Measurements from ENCODE around the gene SCN7A. TPM values are rescaled to one million over a fixed set of nuclear protein-coding genes. Genes with fewer than 3 reads are reported as not detected.

The SCN7A gene
- total RNA-seq, 1 donor from 2014 or later, result 0.36 TPM

DNA sequence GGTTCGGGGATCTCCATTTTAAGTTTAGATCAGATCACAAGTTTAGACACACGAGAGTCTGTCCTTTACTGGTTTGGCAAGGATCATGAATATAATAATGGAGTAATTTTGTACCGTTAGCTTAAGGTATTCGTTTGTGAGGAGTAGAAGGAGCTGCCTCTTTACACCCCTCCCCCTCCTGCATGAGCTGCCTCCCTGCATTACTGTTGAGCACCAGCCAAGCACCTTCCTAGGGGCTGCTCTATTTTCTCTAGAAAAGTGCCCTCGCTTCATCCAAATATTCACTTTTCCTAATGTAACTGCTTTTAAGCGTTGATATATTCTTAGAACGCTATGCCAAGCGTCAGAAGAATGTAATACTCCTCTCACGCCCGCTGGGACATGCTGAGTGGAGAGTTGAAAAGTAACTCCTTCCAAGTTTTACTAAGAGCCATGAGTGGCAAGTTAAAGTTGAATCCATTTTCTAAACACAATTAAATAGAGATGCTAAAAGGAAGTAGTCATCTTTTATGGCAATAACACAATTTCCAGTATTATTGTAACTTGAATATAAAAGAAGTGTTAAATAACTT is 25.4 kb upstream of the SCN7A start:
- no peaks in the 10 kb centered on the region for H3K9me3 Mint-ChIP-seq (ENCODE audit: unreplicated experiment)
- Histone ChIP-seq H3K79me2 (ENCODE audit: insufficient read depth, low read length) (no peaks in the 10 kb centered on the region), H3K4me3 (ENCODE audit: insufficient read depth, low read depth, low read length) (no peak overlapping the region), H3K27me3 (ENCODE audit: insufficient read depth, low read length) (no peaks in the 10 kb centered on the region), H3K9me3 (ENCODE audit: insufficient read depth, low read depth, low read length) (no peaks in the 10 kb centered on the region), H3K4me1 (ENCODE audit: insufficient read depth, low read length) (no peaks in the 10 kb centered on the region), H3K36me3 (ENCODE audit: insufficient read depth, low read length) (no peaks in the 10 kb centered on the region), H2AFZ (ENCODE audit: low read depth, low read length) (no peak overlapping the region), H4K20me1 (ENCODE audit: insufficient read depth, low read length) (no peaks in the 10 kb centered on the region), H3K4me2 (ENCODE audit: low read length) (no peak overlapping the region), H3K27ac (ENCODE audit: low read depth, low read length) (no peak overlapping the region), H3K9ac (ENCODE audit: low read length) (no peak overlapping the region)
- H3K27me3 Mint-ChIP-seq (ENCODE audit: low read depth, unreplicated experiment), result no peaks in the 10 kb centered on the region
- FAIRE-seq, result no peak
- no peaks in the 10 kb centered on the region for H3K36me3 Mint-ChIP-seq (ENCODE audit: low read depth, unreplicated experiment)
- no peak overlapping the region for H3K4me3 Mint-ChIP-seq (ENCODE audit: unreplicated experiment)
- peaks cover 9% of the 10 kb centered on the region for H3K4me1 Mint-ChIP-seq (ENCODE audit: low read depth, unreplicated experiment)
- no peak overlapping the region for H3K27ac Mint-ChIP-seq (ENCODE audit: unreplicated experiment)
- DNase-seq (ENCODE audit: low read depth), result no peak
- TF ChIP-seq, protein P1, sequence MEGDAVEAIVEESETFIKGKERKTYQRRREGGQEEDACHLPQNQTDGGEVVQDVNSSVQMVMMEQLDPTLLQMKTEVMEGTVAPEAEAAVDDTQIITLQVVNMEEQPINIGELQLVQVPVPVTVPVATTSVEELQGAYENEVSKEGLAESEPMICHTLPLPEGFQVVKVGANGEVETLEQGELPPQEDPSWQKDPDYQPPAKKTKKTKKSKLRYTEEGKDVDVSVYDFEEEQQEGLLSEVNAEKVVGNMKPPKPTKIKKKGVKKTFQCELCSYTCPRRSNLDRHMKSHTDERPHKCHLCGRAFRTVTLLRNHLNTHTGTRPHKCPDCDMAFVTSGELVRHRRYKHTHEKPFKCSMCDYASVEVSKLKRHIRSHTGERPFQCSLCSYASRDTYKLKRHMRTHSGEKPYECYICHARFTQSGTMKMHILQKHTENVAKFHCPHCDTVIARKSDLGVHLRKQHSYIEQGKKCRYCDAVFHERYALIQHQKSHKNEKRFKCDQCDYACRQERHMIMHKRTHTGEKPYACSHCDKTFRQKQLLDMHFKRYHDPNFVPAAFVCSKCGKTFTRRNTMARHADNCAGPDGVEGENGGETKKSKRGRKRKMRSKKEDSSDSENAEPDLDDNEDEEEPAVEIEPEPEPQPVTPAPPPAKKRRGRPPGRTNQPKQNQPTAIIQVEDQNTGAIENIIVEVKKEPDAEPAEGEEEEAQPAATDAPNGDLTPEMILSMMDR (IDR thresholded peaks at IDR 0.05; ENCODE audit: insufficient read depth, low read depth, low read length), result no peak
- no peak for TF ChIP-seq EZH2 (IDR thresholded peaks at IDR 0.05; ENCODE audit: insufficient read depth, low read length)

DNA sequence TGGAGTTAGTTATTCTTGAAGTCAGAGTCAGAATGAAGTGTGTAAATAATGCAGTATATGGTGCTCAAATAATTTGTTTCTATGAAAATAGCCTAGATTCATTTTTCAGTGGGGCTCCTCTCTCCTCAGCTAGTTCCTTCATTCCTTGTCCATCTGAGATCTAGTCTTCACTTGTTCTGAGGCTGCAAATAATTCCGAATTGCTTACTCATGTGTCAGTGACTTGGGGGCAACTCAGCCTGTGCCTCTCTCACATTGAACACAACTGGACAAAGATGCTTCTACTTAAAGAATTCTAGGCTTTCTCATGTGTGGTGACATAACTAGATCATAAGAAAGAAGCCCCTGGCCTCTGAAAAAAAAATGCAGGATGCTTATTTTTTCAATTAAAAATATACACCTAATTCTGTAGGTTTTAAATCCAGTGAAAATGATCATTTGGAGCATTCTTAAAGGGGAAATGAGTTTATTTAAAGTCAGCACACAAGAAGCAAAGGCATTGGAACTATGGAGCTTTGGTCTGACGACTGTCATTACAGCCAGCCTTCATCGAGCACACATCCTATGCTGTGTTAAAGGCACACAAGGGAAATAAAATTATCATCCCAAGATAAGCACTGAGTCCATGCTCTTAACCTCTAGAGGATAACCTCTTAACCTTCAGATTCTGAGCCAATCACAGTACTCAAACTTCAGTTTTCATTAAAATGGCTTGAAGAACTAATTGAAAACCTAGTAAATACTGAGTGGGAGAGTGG is 24.8 kb upstream of the SCN7A start:
- no peaks in the 10 kb centered on the region for H3K79me2 ChIP-seq (ENCODE audit: insufficient read depth, low read length)
- H2AFZ ChIP-seq (ENCODE audit: low read depth, low read length), result no peak overlapping the region
- H3K4me3 Mint-ChIP-seq (ENCODE audit: unreplicated experiment), result no peak overlapping the region
- no peaks in the 10 kb centered on the region for H3K27me3 ChIP-seq (ENCODE audit: insufficient read depth, low read length)
- no peaks in the 10 kb centered on the region for H3K9me3 ChIP-seq (ENCODE audit: insufficient read depth, low read depth, low read length)
- peaks cover 9% of the 10 kb centered on the region for H3K4me1 Mint-ChIP-seq (ENCODE audit: low read depth, unreplicated experiment)
- no peaks in the 10 kb centered on the region for H4K20me1 ChIP-seq (ENCODE audit: insufficient read depth, low read length)
- H3K27ac Mint-ChIP-seq (ENCODE audit: unreplicated experiment), result no peak overlapping the region
- no peaks in the 10 kb centered on the region for H3K9me3 Mint-ChIP-seq (ENCODE audit: unreplicated experiment)
- no peak overlapping the region for H3K4me2 ChIP-seq (ENCODE audit: low read length)
- H3K4me1 ChIP-seq (ENCODE audit: insufficient read depth, low read length), result no peaks in the 10 kb centered on the region
- TF ChIP-seq, protein P1 (IDR thresholded peaks at IDR 0.05; ENCODE audit: insufficient read depth, low read depth, low read length), result no peak
- no peak for TF ChIP-seq EZH2 (IDR thresholded peaks at IDR 0.05; ENCODE audit: insufficient read depth, low read length)
- no peaks in the 10 kb centered on the region for H3K36me3 ChIP-seq (ENCODE audit: insufficient read depth, low read length)
- H3K9ac ChIP-seq (ENCODE audit: low read length), result no peak overlapping the region
- DNase-seq (ENCODE audit: low read depth) (no peak), FAIRE-seq (no peak)
- no peak overlapping the region for H3K27ac ChIP-seq (ENCODE audit: low read depth, low read length)
- H3K36me3 Mint-ChIP-seq (ENCODE audit: low read depth, unreplicated experiment), result no peaks in the 10 kb centered on the region
- H3K27me3 Mint-ChIP-seq (ENCODE audit: low read depth, unreplicated experiment), result no peaks in the 10 kb centered on the region
- H3K4me3 ChIP-seq (ENCODE audit: insufficient read depth, low read depth, low read length), result no peak overlapping the region

DNA sequence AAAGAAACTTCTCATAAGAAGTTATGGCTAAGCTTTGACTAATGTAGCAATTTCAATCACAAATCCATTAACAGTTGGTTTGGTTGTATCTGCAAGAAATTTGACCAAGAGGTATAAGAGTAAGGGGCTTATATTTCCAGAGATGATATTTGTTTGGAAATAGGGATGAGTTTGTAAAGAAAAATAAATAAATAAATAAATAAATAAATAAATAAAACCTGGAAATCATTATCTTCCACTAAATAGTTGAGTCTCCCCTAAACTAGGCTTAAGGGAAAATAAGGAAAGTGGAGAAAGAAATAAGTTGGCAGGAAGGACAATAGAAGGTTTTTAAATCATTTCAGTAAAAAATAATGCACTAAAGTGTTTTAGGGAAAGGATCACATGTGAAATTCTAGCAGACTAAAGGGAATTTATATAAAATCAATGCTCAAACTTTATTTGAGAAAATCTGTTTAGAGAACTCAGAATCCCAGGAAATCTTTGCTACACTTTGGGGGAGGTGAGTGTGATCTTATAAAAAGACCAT is 23.5 kb upstream of the SCN7A start:
- TF ChIP-seq, protein P1 (IDR thresholded peaks at IDR 0.05; ENCODE audit: insufficient read depth, low read depth, low read length), result no peak
- no peak for TF ChIP-seq EZH2 (IDR thresholded peaks at IDR 0.05; ENCODE audit: insufficient read depth, low read length)
- no peaks in the 10 kb centered on the region for H3K27me3 ChIP-seq (ENCODE audit: insufficient read depth, low read length)
- Mint-ChIP-seq H3K9me3 (ENCODE audit: unreplicated experiment) (no peaks in the 10 kb centered on the region), H3K36me3 (ENCODE audit: low read depth, unreplicated experiment) (no peaks in the 10 kb centered on the region), H3K4me1 (ENCODE audit: low read depth, unreplicated experiment) (peaks cover 9% of the 10 kb centered on the region), H3K4me3 (ENCODE audit: unreplicated experiment) (no peak overlapping the region), H3K27me3 (ENCODE audit: low read depth, unreplicated experiment) (no peaks in the 10 kb centered on the region), H3K27ac (ENCODE audit: unreplicated experiment) (no peak overlapping the region)
- H3K36me3 ChIP-seq (ENCODE audit: insufficient read depth, low read length), result no peaks in the 10 kb centered on the region
- no peak overlapping the region for H3K27ac ChIP-seq (ENCODE audit: low read depth, low read length)
- no peaks in the 10 kb centered on the region for H4K20me1 ChIP-seq (ENCODE audit: insufficient read depth, low read length)
- no peak overlapping the region for H3K4me2 ChIP-seq (ENCODE audit: low read length)
- H3K9ac ChIP-seq (ENCODE audit: low read length), result no peak overlapping the region
- no peak for DNase-seq (ENCODE audit: low read depth)
- FAIRE-seq, result no peak
- H2AFZ ChIP-seq (ENCODE audit: low read depth, low read length), result no peak overlapping the region
- no peaks in the 10 kb centered on the region for H3K9me3 ChIP-seq (ENCODE audit: insufficient read depth, low read depth, low read length)
- no peak overlapping the region for H3K4me3 ChIP-seq (ENCODE audit: insufficient read depth, low read depth, low read length)
- no peaks in the 10 kb centered on the region for H3K4me1 ChIP-seq (ENCODE audit: insufficient read depth, low read length)
- no peaks in the 10 kb centered on the region for H3K79me2 ChIP-seq (ENCODE audit: insufficient read depth, low read length)
